DOHH2 (cell line): ENCODE data around the gene NRCAM.
A peak's percentile ranks its signal among the peaks of the same experiment; 100 is the strongest.

Experiments
- EZH2phosphoT487 ChIP-seq: fragments of 200-600 bp; sonication (generic); IDR thresholded peaks from 2 replicates; pipeline ENCODE4 v1.6.1; 2017; ENCODE audit warnings: borderline replicate concordance, mild to moderate bottlenecking, antibody characterized with exemption, low read length, moderate library complexity, mixed read lengths
- TF ChIP-seq, protein P1 (sequence below): fragments of 200-600 bp; sonication (generic); IDR thresholded peaks from one replicate; pipeline ENCODE4 v1.5.1; 2014; ENCODE audit warnings: antibody characterized with exemption, mild to moderate bottlenecking, low read depth, low read length; ENCODE audit not compliant: poor library complexity, severe bottlenecking

DNA sequence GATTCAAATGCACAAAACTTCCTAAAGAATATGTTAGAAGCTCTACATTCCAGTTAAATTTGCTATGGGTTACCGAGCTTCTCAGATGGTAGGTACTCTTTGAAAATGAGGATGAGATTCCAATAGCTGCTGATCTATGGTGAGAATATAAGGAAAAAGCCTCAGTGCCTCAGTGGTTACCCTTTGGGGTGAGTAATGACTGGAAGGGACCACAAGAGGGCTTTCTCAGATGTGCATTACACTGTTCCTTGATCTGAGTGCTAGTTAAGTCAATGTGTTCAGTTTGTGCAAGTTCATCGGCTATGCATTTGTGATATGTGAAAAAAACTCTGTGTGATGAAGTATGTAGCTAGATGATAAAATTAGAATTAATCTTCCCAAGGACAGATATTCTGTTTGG, 3.5 kb downstream of the NRCAM start:
- TF ChIP-seq, protein P1, sequence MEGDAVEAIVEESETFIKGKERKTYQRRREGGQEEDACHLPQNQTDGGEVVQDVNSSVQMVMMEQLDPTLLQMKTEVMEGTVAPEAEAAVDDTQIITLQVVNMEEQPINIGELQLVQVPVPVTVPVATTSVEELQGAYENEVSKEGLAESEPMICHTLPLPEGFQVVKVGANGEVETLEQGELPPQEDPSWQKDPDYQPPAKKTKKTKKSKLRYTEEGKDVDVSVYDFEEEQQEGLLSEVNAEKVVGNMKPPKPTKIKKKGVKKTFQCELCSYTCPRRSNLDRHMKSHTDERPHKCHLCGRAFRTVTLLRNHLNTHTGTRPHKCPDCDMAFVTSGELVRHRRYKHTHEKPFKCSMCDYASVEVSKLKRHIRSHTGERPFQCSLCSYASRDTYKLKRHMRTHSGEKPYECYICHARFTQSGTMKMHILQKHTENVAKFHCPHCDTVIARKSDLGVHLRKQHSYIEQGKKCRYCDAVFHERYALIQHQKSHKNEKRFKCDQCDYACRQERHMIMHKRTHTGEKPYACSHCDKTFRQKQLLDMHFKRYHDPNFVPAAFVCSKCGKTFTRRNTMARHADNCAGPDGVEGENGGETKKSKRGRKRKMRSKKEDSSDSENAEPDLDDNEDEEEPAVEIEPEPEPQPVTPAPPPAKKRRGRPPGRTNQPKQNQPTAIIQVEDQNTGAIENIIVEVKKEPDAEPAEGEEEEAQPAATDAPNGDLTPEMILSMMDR, result peak; percentile 82
- no peak for TF ChIP-seq EZH2phosphoT487
